Heart left ventricle (tissue), 16 donors: ENCODE results near the gene PLOD1. TPM values are rescaled to one million over a fixed set of nuclear protein-coding genes. Genes with fewer than 3 reads are reported as not detected.
"Not testable (repeated sequence)": the region's sequence is repeated elsewhere in the genome, so short reads cannot be mapped to it uniquely, and the experiment has no call there.

ENCODE experiments used
- ATAC-seq, 4 donors: fragments of 200-7000 bp; cut with Tn5 transposase; one replicate each; pipeline ENCODE4 v1.9.1; 2020 to 2022; ENCODE audit warnings: moderate library complexity in 4 of 4, mild to moderate bottlenecking in 3 of 4, moderate number of reproducible peaks in 1 of 4
- DNase-seq, 5 donors: peaks; one replicate each; pipeline ENCODE4 v3.0.0-alpha.2; 2020
- H3K27ac ChIP-seq, 12 donors: fragments of 200-600 bp; sonication (generic) in 4 of 12; one replicate each; pipeline versions ENCODE4 v1.5.0 to v1.8.0; 2016 to 2022; ENCODE audit warnings: mild to moderate bottlenecking in 2 of 12
- H3K27me3 ChIP-seq, 9 donors: fragments of 200-600 bp; sonication (generic) in 2 of 9; one replicate each; pipeline versions ENCODE4 v1.5.1 to v1.8.0; 2016 to 2022; ENCODE audit warnings: mild to moderate bottlenecking in 3 of 9
- H3K36me3 ChIP-seq, 9 donors: fragments of 200-600 bp; sonication (generic) in 2 of 9; one replicate each; pipeline versions ENCODE4 v1.5.0 to v1.8.0; 2018 to 2022; ENCODE audit warnings: mild to moderate bottlenecking in 2 of 9
- H3K4me1 ChIP-seq, 12 donors: fragments of 200-600 bp; sonication (generic) in 4 of 12; one replicate each; pipeline versions ENCODE4 v1.5.0 to v1.8.0; 2016 to 2022; ENCODE audit warnings: mild to moderate bottlenecking in 3 of 12
- H3K4me3 ChIP-seq, 12 donors: fragments of 200-600 bp; sonication (generic) in 4 of 12; one replicate each; pipeline versions ENCODE4 v1.5.0 to v1.8.0; 2017 to 2022; ENCODE audit warnings: mild to moderate bottlenecking in 9 of 12, moderate library complexity in 4 of 12
- H3K9me3 ChIP-seq, 12 donors: fragments of 200-600 bp; sonication (generic) in 4 of 12; one replicate each; pipeline versions ENCODE4 v1.5.0 to v1.8.0; 2016 to 2022; ENCODE audit warnings: mild to moderate bottlenecking in 1 of 12
- POLR2A ChIP-seq, 2 donors: fragments of 450-650 bp; IDR thresholded peaks; one replicate each; pipeline ENCODE4 v1.6.1; 2017; ENCODE audit warnings: antibody characterized with exemption in 2 of 2, mild to moderate bottlenecking in 2 of 2, moderate library complexity in 2 of 2
- WGBS, 4 donors: extraction: QIAGEN DNeasy Blood & Tissue Kit in 2 of 4; methylation state at CpG; one replicate each; pipeline versions ENCODE4 v1.1.5 to v1.1.7; 2013 to 2018; 5-methylcytosine and 5-hydroxymethylcytosine counted together
- intact Hi-C, 10 donors: fragments of 100-400 bp; cut with DNase I; formaldehyde crosslinking; loops; one replicate each; pipeline versions ENCODE4 v1.11.1 to v1.14.2; 2022
- polyA plus RNA-seq, 2 donors: library from polyadenylated mRNA; stranded (reverse); fragments of 200-250 nt; gene quantifications; one replicate each; pipeline ENCODE4 v1.2.3, GENCODE V29; 2013
- total RNA-seq, 9 donors: library from RNA; depleted of rRNA in 2 of 9; stranded (reverse); fragments of >200 nt in 2 of 9; fragmentation: NEBNext Ultra II Directional in 3 of 9; extraction: Animal tissue kit (Norgen Biotek cat#: 25700) in 3 of 9; gene quantifications; one replicate each; pipeline versions ENCODE4 v1.1.0 to v1.2.4, GENCODE V29; 2016 to 2023
- TF ChIP-seq, protein P1 (sequence below), 12 donors: fragments of 200-600 bp; sonication (generic) in 4 of 12; IDR thresholded peaks; one replicate each; pipeline versions ENCODE4 v1.5.0 to v1.8.0; 2018 to 2022; ENCODE audit warnings: antibody characterized with exemption in 12 of 12, mild to moderate bottlenecking in 5 of 12
- donor health status: ischemic (EF 13 %, LVEDD 7.1; RV severe dilation, severe dysfunction).
- donor health status: healthy with polysubstance abuse.
- donor health status: DM: no; HTN: yes; CAD: no.
- donor health status: DM: no; HTN: no; CAD: no.
- donor health status: ischemic (EF 25% LVEDD 6.9; RV normal size, moderate dysfunction).
- donor health status: ischemic (EF 25% LVEDD 5.7; RV mildly dilated, moderate dysfunction).
- donor health status: healthy.
- donor health status: DM: yes; HTN: yes; CAD: no.
- donor health status: ischemic (EF 35%, LVEDD 5.7; RV mildly dilated, moderate dysfunction).
- donor health status: nonischemic (EF 11% LVEDD 7.7; RV severe dilation, severe dysfunction).
- donor health status: DM: yes; HTN: yes; CAD: no.
- donor health status: PGD.
- donor health status: ischemic (EF 29% LVEDD 5.4; RV normal size, mild dysfunction).
- donor health status: nonischemic (EF 23%, LVEDD 6.1; RV moderate dilation, normal function).

PLOD1 gene
- total and polyA plus RNA-seq, 11 donors, result 37.5 to 108 (median 50.1) TPM

DNA sequence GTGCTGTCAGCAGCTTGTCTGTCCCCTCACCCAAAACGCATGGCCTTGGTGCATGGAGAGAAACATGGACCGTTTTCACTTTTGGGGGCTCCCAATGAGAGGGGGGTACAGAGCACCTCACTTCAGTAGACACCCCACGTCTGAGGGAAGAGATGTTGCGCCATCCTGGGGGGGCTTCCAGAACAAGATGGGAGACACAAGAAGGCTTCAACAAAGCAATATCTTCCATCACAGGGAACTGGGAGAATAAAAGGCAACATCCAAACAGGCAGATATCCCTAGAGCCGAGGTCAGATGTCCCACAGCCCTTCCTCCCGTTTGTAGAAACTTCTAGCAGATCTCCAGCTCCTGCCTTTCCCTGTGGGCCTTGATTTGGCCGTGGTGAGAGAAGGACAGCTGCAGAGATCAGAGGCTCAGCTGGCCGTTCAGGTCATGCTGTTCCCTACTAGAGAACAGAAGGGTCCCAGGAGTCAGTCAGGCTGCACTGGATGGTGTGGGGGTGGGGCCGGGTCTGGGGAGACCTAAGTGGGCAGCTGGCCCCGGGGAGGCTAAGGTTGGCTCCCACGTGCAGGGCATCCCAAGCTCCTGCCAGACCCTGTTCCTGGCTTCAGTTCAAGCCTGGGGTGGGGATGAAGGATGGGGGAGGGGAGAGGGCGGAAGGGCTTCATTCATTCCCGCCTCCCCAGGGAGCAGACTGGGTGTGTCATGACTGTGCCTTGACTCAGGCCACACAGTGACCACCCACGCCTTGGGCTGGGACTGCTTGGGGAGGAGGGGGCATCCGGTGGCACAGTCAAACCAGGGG is 4.4 kb downstream of the PLOD1 start:
- H3K4me3 ChIP-seq, result peak overlapping the region in 3 of 12 donors; percentile 5 to 18 (median 11)
- no peaks in the 10 kb centered on the region for H3K27me3 ChIP-seq
- no peaks in the 10 kb centered on the region for H3K9me3 ChIP-seq
- WGBS, 4 donors, result 38 to 52% (median 41%) methylated on average over 15 of the region's 15 CpGs
- peaks cover 0 to 20% (median 0%) of the 10 kb centered on the region in 9 donors for H3K36me3 ChIP-seq
- peak; percentile 65 to 76 (median 70) for ATAC-seq
- DNase-seq, result peak; percentile 73 to 93 (median 82)
- H3K4me1 ChIP-seq, result peaks cover 0 to 71% (median 55%) of the 10 kb centered on the region in 12 donors
- intact Hi-C loops, result loop anchor here in 1 of 10 donors (5.0 kb wide), 1 partner anchor 33 kb away; no protein-coding TSS in a partner anchor
- peak overlapping the region; percentile 46 to 74 (median 68) for H3K27ac ChIP-seq
- TF ChIP-seq, protein P1, sequence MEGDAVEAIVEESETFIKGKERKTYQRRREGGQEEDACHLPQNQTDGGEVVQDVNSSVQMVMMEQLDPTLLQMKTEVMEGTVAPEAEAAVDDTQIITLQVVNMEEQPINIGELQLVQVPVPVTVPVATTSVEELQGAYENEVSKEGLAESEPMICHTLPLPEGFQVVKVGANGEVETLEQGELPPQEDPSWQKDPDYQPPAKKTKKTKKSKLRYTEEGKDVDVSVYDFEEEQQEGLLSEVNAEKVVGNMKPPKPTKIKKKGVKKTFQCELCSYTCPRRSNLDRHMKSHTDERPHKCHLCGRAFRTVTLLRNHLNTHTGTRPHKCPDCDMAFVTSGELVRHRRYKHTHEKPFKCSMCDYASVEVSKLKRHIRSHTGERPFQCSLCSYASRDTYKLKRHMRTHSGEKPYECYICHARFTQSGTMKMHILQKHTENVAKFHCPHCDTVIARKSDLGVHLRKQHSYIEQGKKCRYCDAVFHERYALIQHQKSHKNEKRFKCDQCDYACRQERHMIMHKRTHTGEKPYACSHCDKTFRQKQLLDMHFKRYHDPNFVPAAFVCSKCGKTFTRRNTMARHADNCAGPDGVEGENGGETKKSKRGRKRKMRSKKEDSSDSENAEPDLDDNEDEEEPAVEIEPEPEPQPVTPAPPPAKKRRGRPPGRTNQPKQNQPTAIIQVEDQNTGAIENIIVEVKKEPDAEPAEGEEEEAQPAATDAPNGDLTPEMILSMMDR (IDR thresholded peaks at IDR 0.05), result no peak
- no peak for TF ChIP-seq POLR2A (IDR thresholded peaks at IDR 0.05)

DNA sequence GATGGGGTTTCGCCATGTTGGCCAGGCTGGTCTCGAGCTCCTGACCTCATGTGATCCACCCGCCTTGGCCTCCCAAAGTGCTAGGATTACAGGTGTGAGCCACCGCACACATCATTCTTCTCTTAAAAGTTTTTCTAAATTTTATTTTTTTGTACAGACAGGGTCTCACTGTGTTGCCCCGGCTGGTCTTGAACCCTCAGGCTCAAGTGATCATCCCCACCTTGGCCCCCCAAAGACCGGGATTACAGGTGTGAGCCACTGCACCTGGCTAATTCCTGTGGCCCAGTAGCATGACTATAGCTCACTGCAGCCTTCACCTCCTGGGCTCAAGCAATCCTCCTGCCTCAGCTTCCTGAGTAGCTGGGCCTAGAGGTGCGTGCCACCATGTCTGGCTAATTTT is 5.3 kb downstream of the PLOD1 start:
- intact Hi-C loops, result loop anchor here in 2 of 10 donors (5.0 kb wide), 2 partner anchors 33 to 38 kb away; no protein-coding TSS in a partner anchor
- peaks cover 0 to 71% (median 53%) of the 10 kb centered on the region in 12 donors for H3K4me1 ChIP-seq

DNA sequence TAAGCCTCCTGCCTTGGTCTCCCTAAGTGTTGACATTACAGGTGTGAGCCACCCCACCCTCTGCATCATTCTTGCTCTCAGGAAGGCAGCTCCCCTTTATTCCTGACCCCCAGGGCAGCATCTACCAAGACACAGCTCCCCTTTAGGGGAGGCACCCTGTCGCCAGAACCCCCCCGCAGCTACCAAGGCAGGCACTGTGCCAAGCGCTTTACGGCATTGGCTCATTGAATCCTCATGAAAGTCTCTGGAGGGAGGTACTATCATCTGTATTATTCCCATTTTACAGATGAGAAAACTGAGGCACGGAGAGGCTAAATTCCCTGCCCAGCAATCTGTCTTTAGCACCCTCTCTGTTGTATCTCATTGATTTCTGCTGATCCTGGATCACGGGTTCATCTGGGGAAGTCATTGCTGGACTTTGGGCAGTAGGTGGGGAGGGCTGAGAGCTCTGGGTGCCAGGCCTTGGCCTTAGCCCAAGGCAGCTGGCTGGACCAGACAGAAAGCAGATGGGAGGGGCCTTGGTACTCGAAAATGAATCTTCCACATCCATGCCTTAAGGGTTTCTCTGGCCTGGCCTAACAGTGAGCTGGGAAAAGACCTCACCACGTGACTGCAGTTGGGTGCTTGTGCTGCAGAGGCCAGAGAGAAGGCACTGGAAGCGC is 5.9 kb downstream of the PLOD1 start:
- Histone ChIP-seq H3K4me3 (no peak overlapping the region), H3K27ac (peak overlapping the region in 7 of 12 donors; percentile 5 to 74 (median 66)), H3K27me3 (no peaks in the 10 kb centered on the region), H3K9me3 (no peaks in the 10 kb centered on the region), H3K36me3 (peaks cover 0 to 26% (median 3%) of the 10 kb centered on the region in 9 donors), H3K4me1 (peaks cover 0 to 67% (median 48%) of the 10 kb centered on the region in 12 donors)
- ATAC-seq (peak; percentile 25 to 64 (median 48)), DNase-seq (peak in 3 of 5 donors; percentile 47 to 71 (median 48))
- intact Hi-C loops, result loop anchor here in 1 of 10 donors (5.0 kb wide), 1 partner anchor 37 kb away; no protein-coding TSS in a partner anchor
- 66 to 72% (median 71%) methylated on average over 9 of the region's 9 CpGs for WGBS, 4 donors
- TF ChIP-seq, protein P1 (IDR thresholded peaks at IDR 0.05), result no peak
- TF ChIP-seq POLR2A (IDR thresholded peaks at IDR 0.05), result no peak

More for the DNA sequence above, 5.3 kb downstream of the PLOD1 start:
- not testable (repeated sequence) for H3K9me3 ChIP-seq, H3K27me3 ChIP-seq, H3K4me3 ChIP-seq, DNase-seq, ATAC-seq
- H3K36me3 ChIP-seq, result peaks cover 0 to 26% (median 3%) of the 10 kb centered on the region in 9 donors
- 94 to 99% (median 97%) methylated on average over 7 of the region's 7 CpGs for WGBS, 4 donors
- H3K27ac ChIP-seq, result peak overlapping the region in 10 of 12 donors; percentile 33 to 74 (median 68)

DNA sequence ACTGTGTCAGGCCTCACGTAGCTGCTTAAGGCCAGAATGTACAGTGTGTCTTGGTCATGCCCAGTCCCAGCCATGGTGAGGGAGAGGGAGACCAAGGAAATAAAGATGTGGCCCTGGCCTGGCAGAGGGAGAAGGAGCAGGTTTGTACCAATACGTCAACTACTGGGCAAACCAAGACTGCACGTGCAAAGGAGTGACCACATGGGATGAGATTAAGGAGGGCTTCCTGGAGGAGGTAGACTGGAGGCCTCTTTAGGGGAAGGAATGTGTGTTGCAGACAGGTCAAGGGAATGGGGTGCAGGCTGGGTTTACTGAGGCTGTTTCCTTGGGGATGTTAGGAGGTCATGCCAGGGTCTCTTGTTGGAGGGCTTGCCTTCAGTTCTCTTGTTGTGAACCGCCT is 7.8 kb downstream of the PLOD1 start:
- 86 to 94% (median 92%) methylated on average over 4 of the region's 4 CpGs for WGBS, 4 donors
- H3K4me1 ChIP-seq, result peaks cover 0 to 56% (median 38%) of the 10 kb centered on the region in 12 donors
- intact Hi-C loops, result loop anchor here in 1 of 10 donors (5.0 kb wide), 1 partner anchor 35 kb away; no protein-coding TSS in a partner anchor
- peaks cover 0 to 16% (median 3%) of the 10 kb centered on the region in 9 donors for H3K36me3 ChIP-seq
- H3K9me3 ChIP-seq, result no peaks in the 10 kb centered on the region
- H3K4me3 ChIP-seq, result no peak overlapping the region
- H3K27me3 ChIP-seq, result no peaks in the 10 kb centered on the region
- DNase-seq (no peak), ATAC-seq (no peak)
- H3K27ac ChIP-seq, result peak overlapping the region in 1 of 12 donors; percentile 24
- no peak for TF ChIP-seq POLR2A (IDR thresholded peaks at IDR 0.05)
- TF ChIP-seq, protein P1 (IDR thresholded peaks at IDR 0.05), result no peak
